Transverse colon (tissue), 4 donors: ENCODE measurements around the gene SCAF1. TPM values are rescaled to one million over a fixed set of nuclear protein-coding genes. Genes with fewer than 3 reads are reported as not detected.

Experiments used
- DNase-seq: peaks from one replicate; pipeline ENCODE4 v3.0.0-alpha.2; 2019
- H3K27ac ChIP-seq, 4 donors: fragments of 200-600 bp; sonication (generic); 2 replicates each; pipeline ENCODE4 v1.5.1; 2016 to 2018; ENCODE audit warnings: inconsistent platforms in 4 of 4
- H3K27me3 ChIP-seq: fragments of 200-600 bp; sonication (generic); 2 replicates; pipeline ENCODE4 v1.5.1; 2017; ENCODE audit warnings: inconsistent platforms
- H3K36me3 ChIP-seq, 4 donors: fragments of 200-600 bp; sonication (generic); 2 replicates each; pipeline ENCODE4 v1.5.1; 2017 to 2019; ENCODE audit warnings: inconsistent platforms in 4 of 4
- H3K4me1 ChIP-seq, 4 donors: fragments of 200-600 bp; sonication (generic); 2 replicates each; pipeline ENCODE4 v1.5.1; 2017 to 2020; ENCODE audit warnings: inconsistent platforms in 4 of 4
- H3K4me3 ChIP-seq, 4 donors: fragments of 200-600 bp; sonication (generic); 1 replicate in 1 of 4; 2 replicates in 3 of 4; pipeline versions ENCODE4 v1.5.1 to v1.6.1; 2017 to 2019; ENCODE audit warnings: inconsistent platforms in 4 of 4
- H3K9me3 ChIP-seq, 2 donors: fragments of 200-600 bp; sonication (generic); 2 replicates each; pipeline ENCODE4 v1.5.1; 2017 to 2019; ENCODE audit warnings: inconsistent platforms in 2 of 2
- EP300 ChIP-seq: sonication (generic); formaldehyde crosslinking; IDR thresholded peaks from one replicate; pipeline ENCODE4 v1.6.1; 2017; ENCODE audit warnings: antibody characterized with exemption, low read depth
- POLR2A ChIP-seq: fragments of 450-650 bp; IDR thresholded peaks from one replicate; pipeline ENCODE4 v1.6.1; 2016; ENCODE audit warnings: antibody characterized with exemption, mild to moderate bottlenecking, moderate library complexity
- POLR2AphosphoS5 ChIP-seq, 3 donors: sonication (generic); formaldehyde crosslinking; IDR thresholded peaks; one replicate each; pipeline ENCODE4 v1.6.1; 2016; ENCODE audit warnings: antibody characterized with exemption in 3 of 3
- WGBS, 2 donors: methylation state at CpG; one replicate each; pipeline ENCODE4 v1.1.5; 2018; ENCODE audit warnings: low coverage in 1 of 2; 5-methylcytosine and 5-hydroxymethylcytosine counted together
- in situ Hi-C, 4 donors: fragments of 200-750 bp; cut with MboI; loops; one replicate each; pipeline versions ENCODE4 v1.15.0 to v1.15.1; 2017; ENCODE audit warnings: low sequenced_read_pairs in 3 of 4, low pct_ligation_motif_present in 1 of 4, low pct_unique_long_range_greater_than_20kb in 1 of 4
- intact Hi-C: fragments of 100-400 bp; cut with DNase I; formaldehyde crosslinking; loops from one replicate; pipeline ENCODE4 v1.15.1; 2023; ENCODE audit warnings: low total_unique reads
- total RNA-seq, 4 donors: library from RNA; depleted of rRNA; stranded (reverse); fragments of >200 nt; gene quantifications; one replicate each; pipeline ENCODE4 v1.1.0, GENCODE V29; 2016
- TF ChIP-seq, protein P1 (sequence below), 5 experiments: fragments of 200-600 bp in 3 of 5; fragments of 450-650 bp in 2 of 5; sonication (generic) in 3 of 5; IDR thresholded peaks; 1 replicate in 2 of 5; 2 replicates in 3 of 5; pipeline ENCODE4 v1.5.1; 2016 to 2017; ENCODE audit warnings: antibody characterized with exemption in 5 of 5, inconsistent platforms in 3 of 5, mild to moderate bottlenecking in 2 of 5, moderate library complexity in 1 of 5

Gene SCAF1
- total RNA-seq, 4 donors from 2014 or later: 20.2 to 118 (median 32.7) TPM

DNA sequence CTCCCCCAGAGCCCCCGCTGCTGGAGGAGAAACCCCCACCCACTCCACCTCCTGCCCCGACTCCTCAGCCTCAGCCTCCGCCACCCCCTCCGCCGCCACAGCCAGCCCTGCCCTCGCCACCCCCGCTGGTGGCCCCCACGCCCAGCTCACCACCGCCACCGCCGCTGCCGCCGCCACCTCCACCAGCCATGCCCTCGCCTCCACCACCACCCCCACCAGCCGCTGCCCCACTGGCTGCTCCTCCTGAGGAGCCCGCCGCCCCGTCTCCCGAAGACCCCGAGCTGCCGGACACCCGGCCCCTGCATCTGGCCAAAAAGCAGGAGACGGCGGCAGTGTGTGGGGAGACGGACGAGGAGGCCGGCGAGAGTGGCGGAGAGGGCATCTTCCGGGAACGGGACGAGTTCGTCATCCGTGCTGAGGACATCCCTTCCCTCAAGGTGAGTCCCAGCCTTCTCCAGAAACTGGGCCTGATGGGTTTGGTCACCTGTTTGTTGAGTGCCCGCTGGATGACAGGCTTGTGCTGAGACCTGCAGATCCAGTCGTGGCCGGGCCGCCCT, 40.4 kb upstream of the SCAF1 start:
- intact Hi-C loops: no loop called here
- H3K4me1 ChIP-seq: no peaks in the 10 kb centered on the region
- 92 to 100% methylated on average over 1 to 28 of the region's 38 CpGs for WGBS, 2 donors

DNA sequence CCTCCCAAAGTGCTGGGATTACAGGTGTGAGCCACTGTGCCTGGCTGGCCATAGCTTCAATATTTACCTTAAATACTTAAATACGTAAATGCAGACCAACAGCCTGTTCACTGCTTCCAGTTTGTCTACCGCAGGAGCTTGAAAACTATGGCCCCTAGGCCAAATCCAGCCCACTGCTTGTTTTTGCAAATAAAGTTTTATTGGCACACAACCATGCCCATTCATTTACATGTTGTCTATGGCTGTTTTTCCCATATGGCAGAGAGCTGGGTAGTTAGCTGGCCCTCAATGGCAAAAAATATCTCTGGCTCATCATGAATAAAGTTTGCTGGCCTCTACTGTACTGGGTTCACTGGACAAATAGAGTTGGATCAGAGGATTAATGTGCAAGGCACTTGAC, 39.2 kb upstream of the SCAF1 start:
- WGBS, 2 donors: 95% methylated on average over 2 of the region's 2 CpGs
- H3K27ac ChIP-seq: no peak overlapping the region
- TF ChIP-seq POLR2AphosphoS5 (IDR thresholded peaks at IDR 0.05): no peak
- no peak for TF ChIP-seq EP300
- no peak for TF ChIP-seq POLR2A
- TF ChIP-seq, protein P1, sequence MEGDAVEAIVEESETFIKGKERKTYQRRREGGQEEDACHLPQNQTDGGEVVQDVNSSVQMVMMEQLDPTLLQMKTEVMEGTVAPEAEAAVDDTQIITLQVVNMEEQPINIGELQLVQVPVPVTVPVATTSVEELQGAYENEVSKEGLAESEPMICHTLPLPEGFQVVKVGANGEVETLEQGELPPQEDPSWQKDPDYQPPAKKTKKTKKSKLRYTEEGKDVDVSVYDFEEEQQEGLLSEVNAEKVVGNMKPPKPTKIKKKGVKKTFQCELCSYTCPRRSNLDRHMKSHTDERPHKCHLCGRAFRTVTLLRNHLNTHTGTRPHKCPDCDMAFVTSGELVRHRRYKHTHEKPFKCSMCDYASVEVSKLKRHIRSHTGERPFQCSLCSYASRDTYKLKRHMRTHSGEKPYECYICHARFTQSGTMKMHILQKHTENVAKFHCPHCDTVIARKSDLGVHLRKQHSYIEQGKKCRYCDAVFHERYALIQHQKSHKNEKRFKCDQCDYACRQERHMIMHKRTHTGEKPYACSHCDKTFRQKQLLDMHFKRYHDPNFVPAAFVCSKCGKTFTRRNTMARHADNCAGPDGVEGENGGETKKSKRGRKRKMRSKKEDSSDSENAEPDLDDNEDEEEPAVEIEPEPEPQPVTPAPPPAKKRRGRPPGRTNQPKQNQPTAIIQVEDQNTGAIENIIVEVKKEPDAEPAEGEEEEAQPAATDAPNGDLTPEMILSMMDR (IDR thresholded peaks at IDR 0.05): no peak
- DNase-seq: no peak
- in situ Hi-C loops (no loop called here), intact Hi-C loops (no loop called here)
- H3K27me3 ChIP-seq: no peaks in the 10 kb centered on the region
- no peak overlapping the region for H3K4me3 ChIP-seq
- H3K36me3 ChIP-seq: peaks cover 0 to 38% (median 15%) of the 10 kb centered on the region in 4 donors
- H3K4me1 ChIP-seq: no peaks in the 10 kb centered on the region
- no peaks in the 10 kb centered on the region for H3K9me3 ChIP-seq

More for the DNA sequence above, 40.4 kb upstream of the SCAF1 start:
- DNase-seq: no peak
- Histone ChIP-seq H3K27ac (no peak overlapping the region), H3K9me3 (no peaks in the 10 kb centered on the region), H3K4me3 (no peak overlapping the region), H3K36me3 (peaks cover 0 to 43% (median 18%) of the 10 kb centered on the region in 4 donors), H3K27me3 (no peaks in the 10 kb centered on the region)
- TF ChIP-seq POLR2AphosphoS5 (IDR thresholded peaks at IDR 0.05) (no peak), POLR2A (no peak), EP300 (no peak)
- TF ChIP-seq, protein P1 (IDR thresholded peaks at IDR 0.05): no peak
- in situ Hi-C loops: no loop called here

DNA sequence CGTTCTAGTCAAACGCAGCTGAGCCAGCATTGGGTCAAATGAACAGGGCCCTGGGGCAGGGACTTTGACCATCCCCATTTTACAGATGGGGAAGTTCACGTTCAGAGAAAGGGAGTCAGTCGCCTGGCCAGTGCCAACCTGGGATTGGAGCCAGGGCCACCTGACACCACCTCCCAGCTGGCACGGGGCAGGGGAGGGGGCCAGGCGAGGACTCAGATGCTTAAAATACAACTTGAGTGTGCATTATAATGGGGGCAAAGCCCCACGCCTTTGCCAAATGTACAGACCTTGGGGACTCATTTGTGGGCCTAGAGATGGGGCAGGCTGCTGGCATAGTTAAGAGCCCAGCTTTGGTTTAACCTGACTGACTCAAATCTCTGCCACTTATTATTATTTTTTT, 36.4 kb upstream of the SCAF1 start:
- TF ChIP-seq, protein P1 (IDR thresholded peaks at IDR 0.05): no peak
- TF ChIP-seq POLR2AphosphoS5 (IDR thresholded peaks at IDR 0.05) (no peak), EP300 (no peak), POLR2A (no peak)
- DNase-seq: no peak
- Histone ChIP-seq H3K27ac (no peak overlapping the region), H3K36me3 (peaks cover 0 to 48% (median 14%) of the 10 kb centered on the region in 4 donors), H3K4me1 (no peaks in the 10 kb centered on the region), H3K4me3 (no peak overlapping the region), H3K9me3 (no peaks in the 10 kb centered on the region), H3K27me3 (no peaks in the 10 kb centered on the region)
- in situ Hi-C loops (no loop called here), intact Hi-C loops (no loop called here)
- 85 to 100% methylated on average over 1 to 7 of the region's 7 CpGs for WGBS, 2 donors

DNA sequence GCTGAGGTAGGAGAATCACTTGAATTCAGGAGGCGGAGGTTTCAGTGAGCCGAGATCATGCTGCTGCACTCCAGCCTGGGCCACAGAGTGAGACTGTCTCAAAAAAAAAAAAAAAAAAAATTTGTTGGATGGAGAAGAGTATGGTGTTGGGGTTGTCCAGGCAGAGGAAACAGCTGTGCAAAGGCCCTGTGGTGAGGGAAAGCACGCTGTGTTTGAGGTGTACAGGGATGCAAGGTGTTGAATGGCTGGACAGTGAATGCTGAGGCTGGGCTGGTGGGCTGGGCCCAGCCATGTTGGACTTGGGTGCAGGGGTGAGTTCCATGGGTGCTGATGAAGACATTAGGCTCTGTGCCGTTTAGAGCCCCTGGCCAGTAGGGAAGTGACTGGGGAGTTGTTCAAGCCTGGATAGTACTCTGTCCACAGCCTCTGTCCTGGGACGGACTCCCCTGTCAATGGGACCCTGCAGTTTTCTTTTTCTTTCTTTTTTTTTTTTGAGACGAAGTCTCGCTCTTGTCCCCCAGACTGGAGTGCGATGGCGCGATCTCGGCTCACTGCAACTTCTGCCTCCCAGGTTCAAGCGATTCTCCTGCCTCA, 32.4 kb upstream of the SCAF1 start:
- TF ChIP-seq, protein P1 (IDR thresholded peaks at IDR 0.05): no peak
- TF ChIP-seq POLR2AphosphoS5 (IDR thresholded peaks at IDR 0.05): no peak
- TF ChIP-seq POLR2A: no peak
- TF ChIP-seq EP300: no peak
- no peak overlapping the region for H3K4me3 ChIP-seq
- 96% methylated on average over 12 of the region's 12 CpGs; no CpG with 5 or more reads in 1 of the 2 donors for WGBS, 2 donors
- no peaks in the 10 kb centered on the region for H3K4me1 ChIP-seq
- DNase-seq: no peak
- in situ Hi-C loops (no loop called here), intact Hi-C loops (no loop called here)
- no peaks in the 10 kb centered on the region for H3K9me3 ChIP-seq
- H3K36me3 ChIP-seq: peaks cover 0 to 34% (median 4%) of the 10 kb centered on the region in 4 donors
- no peaks in the 10 kb centered on the region for H3K27me3 ChIP-seq
- H3K27ac ChIP-seq: no peak overlapping the region
